Omental fat pad (tissue), 4 donors: ENCODE results near the gene INHBE. TPM values are rescaled to one million over a fixed set of nuclear protein-coding genes. Genes with fewer than 3 reads are reported as not detected.
"Not testable (repeated sequence)": the region's sequence is repeated elsewhere in the genome, so short reads cannot be mapped to it uniquely, and the experiment has no call there.

Source experiments
- ATAC-seq: fragments of 150-250 bp; one replicate; pipeline ENCODE4 v1.9.1; 2016; ENCODE audit warnings: mild to moderate bottlenecking, moderate library complexity; ENCODE audit not compliant: low FRiP score
- DNase-seq: peaks from one replicate; pipeline ENCODE4 v3.0.0-alpha.2; 2019; ENCODE audit warnings: low spot score
- CTCF ChIP-seq, 3 donors: fragments of 450-650 bp; IDR thresholded peaks; one replicate each; pipeline ENCODE4 v1.5.1; 2016 to 2017; ENCODE audit warnings: antibody characterized with exemption in 3 of 3, mild to moderate bottlenecking in 3 of 3, moderate library complexity in 2 of 3
- total RNA-seq, 4 donors: library from RNA; depleted of rRNA; stranded (reverse); fragments of >200 nt; gene quantifications; one replicate each; pipeline ENCODE4 v1.1.0, GENCODE V29; 2016

The INHBE gene
- under 1 TPM in 1 of 4 donors, not detected in 3; 0.25 TPM for total RNA-seq

GRCh38 chr12:57454566-57455373 lies at the start of gene INHBE:
Gene INHBE (plus strand): TSS chr12:57455307. CDS start chr12:57455537, 230 bp downstream.
- DNase-seq (no peak), ATAC-seq (no peak)
- TF ChIP-seq CTCF (IDR thresholded peaks at IDR 0.05): no peak

GRCh38 chr12:57410534-57410933 lies 44.6 kb upstream of the INHBE start:
- no peak for TF ChIP-seq CTCF (IDR thresholded peaks at IDR 0.05)
- ATAC-seq: no peak
- no peak for DNase-seq

- DNase-seq, ATAC-seq: not testable (repeated sequence)
Observed at GRCh38 chr12:57414160-57414559, 40.9 kb upstream of the INHBE start.

- DNase-seq (no peak), ATAC-seq (no peak)
- TF ChIP-seq CTCF (IDR thresholded peaks at IDR 0.05): no peak
Observed at GRCh38 chr12:57415088-57415487, 40.0 kb upstream of the INHBE start.

DNA sequence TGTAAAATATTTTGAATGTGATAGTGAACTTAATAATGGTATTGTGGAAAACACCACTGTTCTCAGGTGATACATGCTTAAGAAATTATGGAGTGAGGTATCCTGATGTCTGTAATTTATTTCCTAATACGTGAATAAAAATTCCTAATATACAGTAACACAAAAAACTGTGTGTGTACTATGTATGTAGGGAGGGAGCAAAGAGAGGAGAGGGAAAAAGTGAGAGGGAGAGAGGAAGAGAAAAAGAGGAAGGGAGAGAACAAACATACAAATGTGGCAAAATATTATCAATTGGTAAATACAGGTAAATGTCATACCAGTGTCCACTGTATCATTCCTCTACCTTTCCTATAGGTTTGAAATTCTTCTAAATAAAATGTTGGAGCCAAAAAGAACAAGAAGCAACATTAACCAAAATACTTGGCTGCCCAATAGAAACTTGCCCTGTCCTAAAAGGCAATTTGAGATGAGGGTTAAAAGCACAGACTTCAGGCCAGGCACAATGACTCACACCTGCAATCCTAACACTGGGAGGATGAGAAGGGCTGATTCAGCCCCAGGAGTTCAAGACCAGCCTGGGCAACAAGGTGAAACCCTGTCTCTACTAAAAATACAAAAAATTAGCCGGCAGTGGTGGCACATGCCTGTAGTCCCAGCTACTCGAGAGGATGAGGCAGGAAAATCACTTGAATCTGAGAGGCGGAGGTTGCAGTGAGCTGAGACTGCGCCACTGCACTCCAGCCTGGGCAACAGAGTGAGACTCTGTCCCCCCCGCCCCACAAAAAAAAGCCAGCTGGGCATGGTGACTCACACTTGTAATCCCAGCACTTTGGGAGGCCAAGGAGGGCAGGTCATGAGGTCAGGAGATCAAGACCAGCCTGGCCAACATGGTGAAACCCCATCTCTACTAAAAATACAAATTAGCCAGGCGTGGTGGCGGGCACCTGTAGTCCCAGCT lies 38.8 kb upstream of the INHBE start:
- DNase-seq (no peak), ATAC-seq (no peak)
- no peak for TF ChIP-seq CTCF (IDR thresholded peaks at IDR 0.05)

DNA sequence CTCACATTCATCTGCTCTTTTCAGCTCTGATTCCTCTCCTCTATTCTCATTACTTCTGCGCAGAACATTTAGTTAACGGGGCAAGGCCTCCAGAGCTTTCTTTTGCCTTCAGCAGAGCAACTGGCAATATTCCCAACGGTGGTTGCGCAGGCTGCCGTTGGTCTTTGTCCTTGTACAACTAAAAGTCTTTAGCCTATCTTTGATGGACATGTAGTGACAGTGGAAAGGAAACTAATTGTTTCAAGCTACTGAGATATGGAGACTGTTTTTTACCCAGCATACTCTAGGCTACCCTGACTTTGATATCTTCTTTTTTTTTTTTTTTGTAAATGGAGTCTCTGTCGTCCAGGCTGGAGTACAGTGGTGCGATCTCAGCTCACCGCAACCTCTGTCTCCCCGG lies 36.9 kb upstream of the INHBE start:
- TF ChIP-seq CTCF (IDR thresholded peaks at IDR 0.05): no peak
- DNase-seq: no peak
- ATAC-seq: no peak

GRCh38 chr12:57419495-57419894 lies 35.6 kb upstream of the INHBE start:
- TF ChIP-seq CTCF (IDR thresholded peaks at IDR 0.05): no peak
- ATAC-seq: no peak
- DNase-seq: no peak
